ENCODE data around the gene RPL36. TPM values are rescaled to one million over a fixed set of nuclear protein-coding genes. Genes with fewer than 3 reads are reported as not detected.

RPL36 gene
- total and polyA plus RNA-seq, 9 of the 15 experiments (the other 6 are each of a cell fraction or from before 2014, with no cell fraction given), result 350 to 3,412 (median 1,507) TPM

- ATAC-seq (no peak), DNase-seq (ENCODE audit: extremely low read depth in 1 of 4, low spot score in 3 of 4) (no peak), FAIRE-seq (no peak)
- Histone ChIP-seq H3K9ac (ENCODE audit: insufficient read depth in 1 of 2, low read depth in 2 of 2, low read length in 2 of 2) (no peak overlapping the region), H3K4me3 (no peak overlapping the region), H3K36me3 (ENCODE audit: control insufficient read depth, insufficient read depth, low read length) (no peaks in the 10 kb centered on the region), H3K9me3 (replicated peaks; ENCODE audit: control insufficient read depth, insufficient read depth, low read depth, low read length) (no peaks in the 10 kb centered on the region), H3K27me3 (ENCODE audit: control insufficient read depth in 2 of 2, insufficient read depth in 2 of 2, low read length in 2 of 2) (no peaks in the 10 kb centered on the region), H4K20me1 (replicated peaks; ENCODE audit: control insufficient read depth, insufficient read depth, low read length) (0 out of 2 replicates have a peak, but pooled peaks cover 6% of the 10 kb centered on the region), H3K9me1 (ENCODE audit: control insufficient read depth, insufficient read depth, low read length) (no peaks in the 10 kb centered on the region), H3K27ac (ENCODE audit: extremely low read depth, low read depth, low read length) (no peak overlapping the region), H3K79me2 (ENCODE audit: control insufficient read depth, insufficient read depth, low read length) (peaks cover 4% of the 10 kb centered on the region), H3K4me2 (ENCODE audit: insufficient read depth, low read length) (no peak overlapping the region), H2AFZ (ENCODE audit: low read depth, low read length) (no peak overlapping the region), H3K4me1 (replicated peaks in 1 of 2; ENCODE audit: control insufficient read depth in 2 of 2, insufficient read depth in 2 of 2, low read length in 2 of 2) (peaks cover 20 to 58% of the 10 kb centered on the region in 2 experiments)
- no TSS peak for BruUV-seq (replicated peaks)
- 73% methylated on average over 20 of the region's 22 CpGs for WGBS (ENCODE audit: insufficient coverage, low coverage, missing lambda C conversion rate)
- POLR2A ChIA-PET, result interaction anchor here (0.7 kb wide), 1 partner anchor 64 kb away, joined by 3 read pairs; no protein-coding TSS in a partner anchor
- in situ Hi-C loops (cut with MboI) (no loop called here), intact Hi-C loops (cut with micrococcal nuclease) (loop anchor here (10.0 kb wide), 1 partner anchor 60 kb away; the partner anchor contains the start of genes SAFB and SAFB2)
- CTCF ChIA-PET (ENCODE audit: low intra/inter-chr PET ratio), result no interaction called here
- TF ChIP-seq ZNF512 (tag; IDR thresholded peaks at IDR 0.05) (no peak), ZNF583 (CRISPR knock-in tag; IDR thresholded peaks at IDR 0.05) (no peak), STAT6 (CRISPR knock-in tag; IDR thresholded peaks at IDR 0.05) (no peak), NKRF (IDR thresholded peaks at IDR 0.05; ENCODE audit: borderline replicate concordance) (no peak), RAD21 (CRISPR knock-in tag; conservative IDR thresholded peaks at IDR 0.05 in 1 of 2, IDR thresholded peaks at IDR 0.05 in 1 of 2) (no peak), HMG20B (CRISPR knock-in tag; IDR thresholded peaks at IDR 0.05) (no peak), MYBL2 (IDR thresholded peaks at IDR 0.05; ENCODE audit: low read depth) (no peak), MYBL2 (CRISPR knock-in tag; IDR thresholded peaks at IDR 0.05; ENCODE audit: borderline replicate concordance) (no peak)
These were observed 5.2 kb upstream of the RPL36 start for GRCh38 chr19:5684694-5685430.

Measured in K562 (cell line).